HG03196 (cell line): ENCODE data around the gene DOCK4.

Experiments
- ATAC-seq: cut with Tn5 transposase; IDR thresholded peaks from one replicate; pipeline ENCODE4 v1.9.1; 2021; ENCODE audit not compliant: unreplicated experiment

The DOCK4 gene

GRCh38 chr7:112116894-112117293, 89.3 kb downstream of the DOCK4 start:
- ATAC-seq, result no peak

GRCh38 chr7:112116358-112116757, 89.8 kb downstream of the DOCK4 start:
- no peak for ATAC-seq

GRCh38 chr7:112115880-112116279, 90.3 kb downstream of the DOCK4 start:
- ATAC-seq, result no peak

- ATAC-seq, result no peak
Observed at GRCh38 chr7:112113913-112114575, 92.2 kb downstream of the DOCK4 start.

GRCh38 chr7:112112822-112113255, 93.4 kb downstream of the DOCK4 start:
- no peak for ATAC-seq

- no peak for ATAC-seq
Observed at GRCh38 chr7:112110651-112111050, 95.5 kb downstream of the DOCK4 start.

GRCh38 chr7:112110175-112110574, 96.0 kb downstream of the DOCK4 start:
- no peak for ATAC-seq

DNA sequence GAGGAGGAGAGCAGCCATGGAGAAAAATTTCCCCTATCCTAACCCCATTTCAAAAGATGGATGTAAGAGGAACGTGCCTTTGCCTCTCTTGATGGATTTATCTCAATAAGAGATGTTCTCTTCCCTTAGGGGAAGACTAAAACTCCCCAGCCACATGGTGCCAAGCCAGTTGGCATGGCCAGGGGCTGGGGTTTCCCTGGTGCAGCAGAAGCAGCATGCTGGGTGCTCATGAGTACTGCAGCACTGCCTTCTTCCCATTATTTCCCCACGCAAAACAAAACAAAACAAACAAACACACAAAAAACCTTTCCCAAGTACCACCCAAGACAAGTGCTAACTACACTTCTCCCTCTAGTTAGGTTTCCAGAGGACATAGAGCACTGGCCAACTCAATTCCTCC, 97.2 kb downstream of the DOCK4 start:
- ATAC-seq, result no peak

GRCh38 chr7:112105584-112106530, 100.3 kb downstream of the DOCK4 start:
- no peak for ATAC-seq

GRCh38 chr7:112104120-112104519, 102.1 kb downstream of the DOCK4 start:
- no peak for ATAC-seq

DNA sequence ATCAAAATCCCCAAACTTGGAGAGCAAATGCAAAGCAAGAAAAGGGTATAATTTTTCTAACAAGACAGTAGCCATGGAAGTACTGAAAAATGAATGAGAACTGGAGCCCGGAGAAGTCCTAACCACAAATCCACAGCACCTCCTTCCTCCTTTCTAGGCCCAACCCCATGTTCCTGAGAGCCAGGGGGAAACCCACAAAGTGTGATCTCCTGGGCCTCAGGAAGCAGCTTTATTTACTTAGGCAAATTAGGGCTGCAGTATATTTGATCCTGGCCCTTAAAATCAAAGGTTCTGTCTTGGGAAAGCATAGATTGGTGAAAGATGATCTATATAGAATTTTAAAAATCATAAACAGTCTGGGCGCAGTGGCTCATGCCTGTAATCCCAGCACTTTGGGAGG, 103.0 kb downstream of the DOCK4 start:
- no peak for ATAC-seq

GRCh38 chr7:112101201-112101846, 104.9 kb downstream of the DOCK4 start:
- no peak for ATAC-seq

- no peak for ATAC-seq
Observed at GRCh38 chr7:112097524-112097923, 108.7 kb downstream of the DOCK4 start.

- no peak for ATAC-seq
Observed at GRCh38 chr7:112093409-112093808, 112.8 kb downstream of the DOCK4 start.

DNA sequence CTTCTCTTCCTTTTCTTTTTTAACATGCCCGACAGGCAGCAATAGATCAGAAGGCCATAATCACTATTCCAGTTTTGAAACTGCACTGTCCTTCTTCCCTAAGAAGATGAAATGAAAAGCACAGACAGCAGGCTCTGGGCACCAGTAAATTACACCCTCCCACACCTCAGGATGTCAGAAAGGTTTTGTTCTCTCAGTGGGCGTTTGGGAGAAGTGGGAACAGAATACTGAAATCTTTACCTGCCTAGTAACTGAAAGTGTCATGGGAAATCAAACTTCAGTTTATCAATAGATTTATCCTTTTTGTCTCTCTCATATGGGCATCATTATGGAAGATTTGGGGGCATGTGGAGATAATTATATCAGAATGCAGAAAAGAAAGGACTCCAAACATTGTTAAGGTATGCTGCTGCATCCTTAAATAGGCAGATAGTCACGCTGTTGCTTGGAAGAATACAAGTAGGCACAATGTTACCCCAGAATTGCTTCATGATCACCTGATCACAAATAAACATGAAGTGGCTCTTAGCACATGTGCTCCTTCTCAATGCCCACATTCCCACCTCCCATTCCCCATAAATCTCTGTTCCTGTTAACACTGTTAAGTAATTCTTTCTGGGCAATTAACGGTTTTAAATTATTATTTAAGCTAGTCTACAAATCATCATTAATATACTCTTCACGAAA, 113.3 kb downstream of the DOCK4 start:
- no peak for ATAC-seq

DNA sequence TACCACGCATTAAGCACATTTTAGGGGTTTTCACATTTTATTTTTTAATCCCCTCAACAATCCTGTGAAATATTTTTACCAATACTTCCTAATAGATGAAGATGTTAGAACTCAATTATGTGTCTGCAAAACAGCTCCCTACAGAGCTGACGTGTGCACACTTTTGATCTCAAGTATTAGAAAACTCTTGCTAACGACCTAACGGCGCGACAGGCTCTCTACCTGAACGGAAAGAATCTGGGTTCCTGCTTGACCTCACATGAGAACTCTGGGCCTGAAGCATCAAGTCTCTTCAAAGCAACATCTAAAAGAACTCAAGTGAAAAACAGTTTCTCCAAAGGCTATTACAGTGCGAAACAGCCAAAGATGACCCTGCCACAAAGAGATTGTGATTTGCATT, 113.9 kb downstream of the DOCK4 start:
- ATAC-seq, result no peak

DNA sequence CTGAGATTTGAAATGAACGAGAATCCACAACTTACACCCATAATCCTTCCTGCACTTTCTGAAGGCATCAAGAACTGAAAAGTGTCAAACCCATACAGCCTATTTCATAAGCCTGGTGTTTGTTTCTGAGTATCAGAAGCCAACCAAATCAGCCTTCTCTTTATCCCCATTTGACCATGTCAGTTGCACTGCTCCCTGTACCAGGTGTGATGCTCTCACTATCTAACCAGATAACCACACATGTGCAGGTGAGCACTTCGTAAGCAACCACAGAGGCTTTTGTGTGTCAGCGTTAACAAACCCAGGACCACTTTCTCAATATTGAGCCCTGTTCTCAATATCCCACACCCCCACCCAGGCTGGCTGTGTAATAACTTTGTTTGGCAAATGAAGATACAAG, 114.4 kb downstream of the DOCK4 start:
- no peak for ATAC-seq

GRCh38 chr7:112089551-112089950, 116.6 kb downstream of the DOCK4 start:
- ATAC-seq, result no peak

GRCh38 chr7:112088484-112089016, 117.6 kb downstream of the DOCK4 start:
- ATAC-seq, result no peak

GRCh38 chr7:112086496-112087254, 119.5 kb downstream of the DOCK4 start:
- ATAC-seq, result no peak
